Esophagus (tissue), 2 donors: Measurements from ENCODE around the gene OR8G1. TPM values are rescaled to one million over a fixed set of nuclear protein-coding genes. Genes with fewer than 3 reads are reported as not detected.

Experiments used
- H3K27ac ChIP-seq, 2 donors: one replicate each; pipeline ENCODE4 v1.5.1; 2013; ENCODE audit warnings: low read depth in 2 of 2, mild to moderate bottlenecking in 2 of 2, inconsistent platforms in 1 of 2, low read length in 1 of 2, moderate library complexity in 1 of 2
- H3K27me3 ChIP-seq, 2 donors: one replicate each; pipeline ENCODE4 v1.6.1; 2013; ENCODE audit warnings: low read length in 2 of 2, control low read depth in 1 of 2, mild to moderate bottlenecking in 1 of 2; ENCODE audit not compliant: insufficient read depth in 2 of 2, control insufficient read depth in 1 of 2
- H3K36me3 ChIP-seq, 2 donors: one replicate each; pipeline ENCODE4 v1.6.1; 2013; ENCODE audit warnings: low read length in 1 of 2; ENCODE audit not compliant: control insufficient read depth in 2 of 2, insufficient read depth in 2 of 2
- H3K4me1 ChIP-seq, 2 donors: one replicate each; pipeline ENCODE4 v1.6.1; 2013; ENCODE audit warnings: low read length in 1 of 2; ENCODE audit not compliant: control insufficient read depth in 2 of 2, insufficient read depth in 2 of 2
- H3K4me3 ChIP-seq, 2 donors: one replicate each; pipeline ENCODE4 v1.5.1; 2013; ENCODE audit warnings: low read length in 2 of 2, mild to moderate bottlenecking in 2 of 2, low read depth in 1 of 2, moderate library complexity in 1 of 2
- H3K9me3 ChIP-seq, 2 donors: one replicate each; pipeline ENCODE4 v1.6.1; 2013; ENCODE audit warnings: mild to moderate bottlenecking in 2 of 2, low read depth in 1 of 2, low read length in 1 of 2, moderate library complexity in 1 of 2; ENCODE audit not compliant: control insufficient read depth in 2 of 2, insufficient read depth in 1 of 2
- WGBS, 2 donors: extraction: QIAGEN DNeasy Blood & Tissue Kit; methylation state at CpG; one replicate each; pipeline ENCODE4 v1.1.7; 2013; 5-methylcytosine and 5-hydroxymethylcytosine counted together
- polyA plus RNA-seq, 2 donors: library from polyadenylated mRNA; stranded (reverse); fragments of 200-250 nt; gene quantifications; one replicate each; pipeline ENCODE4 v1.2.3, GENCODE V29; 2013
- donor health status: healthy with polysubstance abuse.
- donor health status: Bipolar disorder and iron deficiency.

OR8G1 gene, protein sequence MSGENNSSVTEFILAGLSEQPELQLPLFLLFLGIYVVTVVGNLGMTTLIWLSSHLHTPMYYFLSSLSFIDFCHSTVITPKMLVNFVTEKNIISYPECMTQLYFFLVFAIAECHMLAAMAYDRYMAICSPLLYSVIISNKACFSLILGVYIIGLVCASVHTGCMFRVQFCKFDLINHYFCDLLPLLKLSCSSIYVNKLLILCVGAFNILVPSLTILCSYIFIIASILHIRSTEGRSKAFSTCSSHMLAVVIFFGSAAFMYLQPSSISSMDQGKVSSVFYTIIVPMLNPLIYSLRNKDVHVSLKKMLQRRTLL
- not detected for polyA plus RNA-seq

GRCh38 chr11:124240621-124241397, at the start of gene OR8G1:
Gene OR8G1, plus strand, starts transcription at chr11:124241095. Its CDS starts 8,581 bp downstream, at chr11:124249676.
- WGBS, 2 donors, result 56 to 61% methylated on average over 3 of the region's 3 CpGs

DNA sequence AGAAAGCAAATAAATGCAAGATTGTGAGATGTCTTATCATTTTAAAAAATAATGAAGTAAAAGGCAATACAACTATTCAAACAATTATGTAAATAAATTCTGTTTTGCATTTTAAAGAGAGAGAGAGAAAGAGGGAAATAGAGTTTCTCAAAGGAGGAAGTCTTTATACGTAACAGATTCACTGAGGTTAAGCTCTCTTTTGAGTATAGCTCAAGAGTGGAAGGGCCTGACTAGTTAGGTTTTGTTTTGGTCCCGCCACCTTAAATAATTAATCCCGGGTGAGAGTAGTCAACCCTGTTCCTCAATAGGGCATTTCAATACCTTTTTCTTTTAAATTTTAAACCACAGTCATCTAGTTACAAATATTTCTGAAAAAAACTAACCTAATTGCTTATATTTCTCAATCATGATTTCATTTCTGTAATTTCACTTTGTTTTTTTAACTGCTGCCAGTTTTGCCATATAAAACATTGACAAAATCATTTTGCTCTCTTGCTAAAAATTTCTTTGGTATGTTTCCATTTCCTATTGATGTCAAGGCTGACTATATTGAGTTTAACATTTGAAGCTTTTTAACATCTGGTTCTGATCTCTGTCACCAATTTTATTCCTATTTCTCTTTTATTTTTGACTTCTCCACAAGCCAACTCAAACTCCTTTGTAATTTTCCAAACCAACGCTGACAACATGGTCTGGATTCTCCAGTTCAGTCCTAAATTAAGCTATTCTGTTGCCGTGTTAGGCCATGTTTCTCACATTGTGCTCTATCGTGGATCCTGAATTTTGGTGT, 47.5 kb upstream of the OR8G1 start:
- no peaks in the 10 kb centered on the region for H3K36me3 ChIP-seq
- no peak overlapping the region for H3K4me3 ChIP-seq
- no peaks in the 10 kb centered on the region for H3K27me3 ChIP-seq
- H3K4me1 ChIP-seq, result no peaks in the 10 kb centered on the region
- WGBS, 2 donors, result 56 to 59% methylated on average over 6 of the region's 6 CpGs
- no peak overlapping the region for H3K27ac ChIP-seq
- no peaks in the 10 kb centered on the region for H3K9me3 ChIP-seq

More at GRCh38 chr11:124240621-124241397, at the start of gene OR8G1:
- Histone ChIP-seq H3K27ac (no peak within 1 kb of the TSS), H3K27me3 (no peaks in the 10 kb centered on the region), H3K36me3 (no peaks in the 10 kb centered on the region), H3K4me3 (no peak within 1 kb of the TSS), H3K9me3 (no peaks in the 10 kb centered on the region), H3K4me1 (no peaks in the 10 kb centered on the region)

DNA sequence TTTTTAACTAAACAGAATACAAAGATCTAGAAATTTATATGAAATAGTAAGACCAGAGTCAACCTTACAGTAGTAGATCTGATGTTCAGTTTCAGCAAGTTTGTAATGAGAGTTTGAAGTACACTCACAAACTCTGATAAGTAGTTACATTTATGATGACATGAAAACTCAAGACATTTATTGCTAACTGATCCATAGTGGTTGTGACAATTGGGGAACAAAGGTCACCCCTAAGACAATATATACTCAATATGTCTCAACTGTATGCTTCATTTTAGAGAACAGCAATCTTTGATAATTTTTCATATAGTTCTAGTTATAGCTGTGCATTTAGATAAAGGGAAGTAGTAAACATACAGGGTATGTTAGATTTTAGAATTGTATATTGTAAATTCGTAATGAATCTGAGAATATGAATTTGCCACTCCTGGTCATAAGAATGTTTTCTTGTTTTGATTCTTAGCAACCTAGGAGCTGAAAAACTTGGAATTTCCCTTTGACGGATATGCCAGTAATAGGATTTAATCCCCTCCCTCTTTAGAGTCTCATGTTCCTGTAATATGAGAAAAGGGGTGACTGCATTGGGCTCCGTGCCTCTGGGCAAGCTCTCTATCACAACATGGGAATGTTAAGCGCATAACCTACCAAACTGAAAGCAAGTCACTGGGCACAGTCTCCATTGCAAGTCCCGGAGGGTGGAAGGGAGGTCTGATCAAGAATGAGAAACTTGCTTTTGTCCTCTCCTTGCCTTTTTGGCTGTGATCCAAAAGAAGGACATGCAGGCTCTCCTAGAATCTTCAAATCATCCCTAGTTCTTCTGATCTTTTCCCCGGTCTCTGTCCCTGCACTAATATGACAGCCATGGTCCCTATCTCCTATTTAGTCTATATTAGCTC, 46.4 kb upstream of the OR8G1 start:
- no peak overlapping the region for H3K27ac ChIP-seq
- WGBS, 2 donors, result 39 to 56% methylated on average over 6 of the region's 6 CpGs
- H3K4me3 ChIP-seq, result no peak overlapping the region
- no peaks in the 10 kb centered on the region for H3K27me3 ChIP-seq
- no peaks in the 10 kb centered on the region for H3K4me1 ChIP-seq
- no peaks in the 10 kb centered on the region for H3K36me3 ChIP-seq
- H3K9me3 ChIP-seq, result no peaks in the 10 kb centered on the region

DNA sequence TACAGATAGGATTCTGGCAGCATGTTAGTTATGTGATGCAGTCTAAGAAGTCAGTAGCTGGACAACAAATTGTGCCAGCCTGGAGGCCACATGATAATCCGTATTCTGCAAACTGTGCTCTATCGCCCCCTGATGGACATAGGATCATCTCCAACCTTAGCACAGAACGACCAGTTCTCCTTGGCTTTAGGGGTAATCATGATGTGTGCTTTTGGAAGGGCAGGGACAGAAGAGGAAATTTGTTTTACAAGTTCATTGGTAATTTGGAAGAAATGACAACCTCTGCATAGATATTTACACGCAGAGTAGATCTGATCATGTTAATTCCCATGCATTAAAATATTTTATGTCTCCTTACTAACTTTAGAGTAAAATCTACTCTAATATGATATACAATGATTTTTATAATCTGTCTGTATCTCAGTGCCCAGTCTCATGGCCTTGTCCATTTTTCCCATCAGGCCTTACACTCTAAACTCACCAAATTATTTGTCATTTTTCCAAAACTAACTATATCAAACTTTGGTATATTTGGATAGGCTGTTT, 45.6 kb upstream of the OR8G1 start:
- no peak overlapping the region for H3K27ac ChIP-seq
- no peaks in the 10 kb centered on the region for H3K9me3 ChIP-seq
- WGBS, 2 donors, result 26 to 28% methylated on average over 4 of the region's 4 CpGs
- no peaks in the 10 kb centered on the region for H3K4me1 ChIP-seq
- no peaks in the 10 kb centered on the region for H3K27me3 ChIP-seq
- H3K4me3 ChIP-seq, result no peak overlapping the region
- no peaks in the 10 kb centered on the region for H3K36me3 ChIP-seq

DNA sequence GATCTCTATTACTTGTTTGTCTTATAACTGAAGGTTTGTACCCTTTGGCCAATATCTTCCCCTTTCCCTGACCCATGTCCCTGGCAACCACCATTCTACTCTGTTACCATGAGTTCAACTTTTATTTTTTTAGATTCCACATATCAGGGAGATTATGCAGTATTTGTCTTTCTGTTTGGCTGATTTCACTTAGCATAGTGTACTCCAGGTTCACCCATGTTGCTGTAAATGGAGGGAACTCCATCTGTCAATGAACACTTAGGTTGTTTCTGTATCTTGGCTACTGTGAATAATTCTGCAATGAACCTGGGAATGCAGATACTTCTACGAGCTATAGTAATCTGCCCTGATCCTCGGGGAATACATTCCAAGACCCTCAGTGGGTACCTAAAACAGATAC, 42.9 kb upstream of the OR8G1 start:
- Histone ChIP-seq H3K4me3 (no peak overlapping the region), H3K36me3 (no peaks in the 10 kb centered on the region), H3K27ac (no peak overlapping the region), H3K27me3 (no peaks in the 10 kb centered on the region), H3K9me3 (no peaks in the 10 kb centered on the region), H3K4me1 (no peaks in the 10 kb centered on the region)
- 69 to 77% methylated on average over 2 of the region's 2 CpGs for WGBS, 2 donors

- 86% methylated on average over 7 of the region's 7 CpGs for WGBS, 2 donors
- no peaks in the 10 kb centered on the region for H3K9me3 ChIP-seq
- no peak overlapping the region for H3K27ac ChIP-seq
- H3K36me3 ChIP-seq, result no peaks in the 10 kb centered on the region
- H3K4me3 ChIP-seq, result no peak overlapping the region
- no peaks in the 10 kb centered on the region for H3K27me3 ChIP-seq
- H3K4me1 ChIP-seq, result no peaks in the 10 kb centered on the region
Observed at GRCh38 chr11:124198897-124199296, 42.0 kb upstream of the OR8G1 start.

DNA sequence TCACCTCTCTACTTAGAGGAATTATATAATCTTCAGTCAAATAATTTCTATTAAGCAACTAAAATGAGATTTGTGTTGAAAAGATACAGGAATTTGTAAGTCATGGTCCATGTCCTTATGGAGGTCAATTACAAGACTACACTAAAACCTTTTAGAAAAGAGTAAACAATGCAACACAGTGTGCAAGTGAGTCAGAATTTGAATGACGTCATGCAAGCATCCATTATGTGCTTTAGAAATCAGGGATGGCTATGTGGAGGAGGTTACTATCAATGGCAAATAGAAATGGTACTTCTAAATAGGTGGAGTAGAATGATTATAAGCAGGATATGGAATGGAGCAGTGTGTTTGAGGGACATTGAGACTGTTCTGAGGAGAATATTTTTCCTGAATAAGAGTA, 41.2 kb upstream of the OR8G1 start:
- no peak overlapping the region for H3K4me3 ChIP-seq
- H3K4me1 ChIP-seq, result no peaks in the 10 kb centered on the region
- H3K9me3 ChIP-seq, result no peaks in the 10 kb centered on the region
- no peaks in the 10 kb centered on the region for H3K27me3 ChIP-seq
- H3K27ac ChIP-seq, result no peak overlapping the region
- H3K36me3 ChIP-seq, result no peaks in the 10 kb centered on the region
- WGBS, 2 donors, result 44 to 48% methylated on average over 1 of the region's 1 CpG

- H3K27me3 ChIP-seq, result no peaks in the 10 kb centered on the region
- WGBS, 2 donors, result 95 to 96% methylated on average over 16 of the region's 16 CpGs
- no peaks in the 10 kb centered on the region for H3K9me3 ChIP-seq
- H3K27ac ChIP-seq, result no peak overlapping the region
- no peaks in the 10 kb centered on the region for H3K36me3 ChIP-seq
- H3K4me3 ChIP-seq, result no peak overlapping the region
- H3K4me1 ChIP-seq, result no peaks in the 10 kb centered on the region
Observed at GRCh38 chr11:124200671-124201070, 40.2 kb upstream of the OR8G1 start.
